ENCODE results near the gene CDHR4.

- TF ChIP-seq CTCF (conservative IDR thresholded peaks at IDR 0.05; ENCODE audit: low read length) (no peak), EZH2phosphoT487 (IDR thresholded peaks at IDR 0.05; ENCODE audit: borderline replicate concordance, low read depth, low read length) (no peak)
Measured at GRCh38 chr3:49775538-49775937, 24.1 kb downstream of the CDHR4 start.

Data from OCI-LY7 (cell line).